Bone marrow (tissue), 2 donors: ENCODE results near the gene PSAT1.
A peak's percentile ranks its signal among the peaks of the same experiment; 100 is the strongest.

Source experiments
- DNase-seq, 2 donors: peaks; one replicate each; lab custom pipeline; 2025; lab: John Stamatoyannopoulos, UW

The PSAT1 gene

DNA sequence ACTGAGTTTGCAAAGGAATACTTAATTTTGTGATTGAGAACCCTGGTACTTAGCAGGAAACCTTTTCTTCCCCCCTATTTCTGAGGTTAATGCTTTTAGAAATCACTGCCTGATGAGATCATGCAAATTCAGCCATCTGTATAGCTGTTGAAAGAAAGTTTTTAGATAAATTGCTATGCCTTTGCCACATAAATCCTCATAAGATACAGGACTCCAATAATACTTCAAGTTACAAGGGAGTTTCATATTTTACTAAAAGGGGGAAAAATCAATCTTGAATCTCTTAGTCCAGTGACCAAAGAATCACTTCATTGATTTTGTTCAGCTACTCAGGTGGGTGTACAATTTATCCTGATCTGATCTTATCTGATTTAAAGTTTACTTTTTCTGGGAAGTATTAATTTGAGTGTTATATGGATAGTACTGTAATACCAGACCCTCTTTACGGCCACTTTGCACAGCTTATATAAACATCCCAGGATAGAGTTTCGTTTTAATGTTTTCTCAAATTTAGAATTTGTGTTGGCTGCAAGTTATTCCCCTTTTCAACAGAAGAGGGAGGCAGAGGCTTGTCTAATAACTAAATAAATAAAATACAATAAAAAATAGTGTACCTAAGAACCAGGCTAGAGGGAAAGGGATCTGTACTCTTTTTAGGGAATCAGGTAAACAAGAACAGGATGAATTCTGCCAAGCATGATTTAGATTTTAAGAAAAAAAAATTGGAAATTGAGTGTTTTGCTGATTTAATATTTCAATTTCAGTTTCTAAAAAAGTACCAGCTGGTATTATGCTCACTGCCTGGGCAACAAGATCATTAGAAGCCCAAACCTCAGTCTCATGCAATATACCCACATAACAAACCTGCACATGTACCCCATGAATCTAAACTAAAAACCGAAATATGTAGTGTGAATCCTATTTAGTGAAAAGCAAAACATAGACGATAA is 69.1 kb downstream of the PSAT1 start:
- no peak for DNase-seq

DNA sequence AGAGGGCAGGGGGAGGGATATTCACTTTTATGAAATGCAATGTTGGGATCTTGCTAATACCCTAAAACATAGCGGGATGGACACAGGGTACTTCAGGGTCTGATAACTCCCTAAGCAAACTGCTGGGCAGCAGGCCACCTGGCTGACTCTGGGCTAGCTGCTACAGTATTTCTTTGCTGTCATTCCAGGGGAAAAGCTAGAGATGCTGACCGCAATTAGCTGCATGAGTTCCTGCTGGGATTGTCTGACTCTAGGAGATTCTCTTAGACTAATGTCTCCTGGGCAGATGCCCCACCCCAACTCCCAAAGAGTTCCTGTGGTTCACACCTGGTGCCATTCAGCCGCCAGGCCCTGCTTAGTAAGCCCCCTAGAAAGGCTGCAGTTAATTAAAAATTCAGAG is 69.9 kb downstream of the PSAT1 start:
- no peak for DNase-seq

DNA sequence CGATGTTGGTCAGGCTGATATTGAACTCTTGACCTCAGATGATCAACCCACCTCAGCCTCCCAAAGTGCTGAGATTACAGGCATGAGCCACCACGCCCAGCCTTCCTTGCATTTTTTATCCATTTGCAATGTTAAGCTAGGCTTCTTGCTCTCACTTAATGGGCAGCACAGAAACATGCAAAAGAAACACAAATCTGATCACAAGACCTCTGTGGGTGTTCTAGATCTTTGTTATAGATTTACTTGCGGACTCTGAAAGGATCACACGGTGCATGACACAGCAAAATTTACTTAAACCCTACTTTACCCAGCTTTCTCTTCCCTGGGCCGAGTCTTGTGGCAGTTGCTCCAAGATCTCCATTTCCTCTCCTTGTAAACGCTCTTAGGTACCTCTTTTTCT is 71.3 kb downstream of the PSAT1 start:
- DNase-seq = no peak

DNA sequence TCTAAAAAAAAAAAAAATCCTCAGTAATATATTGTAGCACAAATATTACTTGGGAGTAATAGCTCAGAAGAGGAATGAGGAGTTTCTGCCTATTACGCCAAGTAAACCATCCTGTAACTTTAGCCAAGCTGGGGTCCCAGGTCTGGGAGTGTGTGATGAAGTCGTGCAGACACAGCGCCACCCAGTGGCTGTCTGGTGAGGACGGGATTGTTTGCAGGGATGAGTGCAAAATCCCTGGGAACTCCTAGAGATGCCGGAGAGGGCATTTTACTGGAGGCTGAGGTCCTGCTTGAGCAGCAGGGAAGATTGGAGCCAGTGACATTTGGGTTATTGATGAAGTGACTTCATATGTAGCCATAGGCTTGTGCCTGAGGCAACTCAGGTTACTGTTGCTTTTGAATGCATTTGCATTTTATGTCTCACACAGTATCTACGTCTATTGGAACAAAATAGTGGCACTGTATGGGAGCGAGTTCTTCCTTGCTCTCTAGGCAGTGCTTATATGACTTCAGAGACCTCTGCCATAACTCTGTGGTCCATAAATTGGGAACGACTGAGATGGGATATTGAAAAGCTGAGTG is 72.8 kb downstream of the PSAT1 start:
- peak; percentile 17 to 38 for DNase-seq

DNA sequence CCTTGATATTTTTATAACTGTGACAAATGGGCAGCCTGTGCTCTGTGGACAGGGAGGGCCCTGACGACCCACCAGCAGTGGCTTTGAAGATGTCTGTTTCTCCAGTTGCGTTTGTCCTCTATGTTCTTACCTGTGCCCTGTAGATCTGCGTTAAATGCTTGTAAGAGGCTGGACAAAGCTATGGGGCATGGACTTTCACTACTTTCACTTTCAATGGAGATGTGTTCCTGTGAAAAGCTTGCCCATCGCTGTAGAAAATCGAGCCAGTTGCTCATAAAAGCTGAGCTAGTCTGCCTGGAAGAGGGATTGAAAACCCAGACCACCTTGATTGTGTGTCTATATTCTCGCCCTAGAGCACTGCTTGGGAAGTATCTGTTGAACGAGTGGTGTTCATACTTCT is 74.1 kb downstream of the PSAT1 start:
- no peak for DNase-seq

DNA sequence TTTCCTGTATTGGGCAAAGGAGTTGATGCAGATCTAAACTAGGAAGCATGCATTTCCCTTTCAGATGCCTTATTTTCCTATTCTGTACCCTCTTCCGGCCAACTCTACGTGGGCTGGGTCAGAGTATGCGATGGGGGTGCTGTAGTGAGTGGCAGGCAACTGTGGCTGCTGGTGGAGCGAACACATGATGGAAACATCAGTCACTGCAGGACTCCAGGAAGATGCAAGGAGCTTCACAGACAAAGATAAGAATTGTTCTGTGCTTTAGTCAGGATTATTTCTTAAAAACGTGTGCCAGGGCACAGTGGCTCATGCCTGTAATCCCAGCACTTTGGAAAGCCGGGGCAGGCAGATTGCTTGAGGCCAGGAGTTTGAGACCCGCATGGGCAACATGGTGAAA is 75.1 kb downstream of the PSAT1 start:
- DNase-seq = no peak
